PFSK-1 (cell line): ENCODE measurements around the gene DDX25.

Source experiments
- POLR2AphosphoS5 ChIP-seq: IDR thresholded peaks from 2 replicates; pipeline ENCODE4 v1.6.1; 2012; ENCODE audit warnings: low read depth, mild to moderate bottlenecking, control low read depth, low read length, moderate library complexity
- REST ChIP-seq, 2 experiments: IDR thresholded peaks; 2 replicates each; pipeline versions ENCODE4 v1.6.1 to v1.8.0; 2011 to 2012; ENCODE audit warnings: low read depth in 2 of 2, low read length in 2 of 2, control low read depth in 1 of 2, inconsistent platforms in 1 of 2, mild to moderate bottlenecking in 1 of 2, moderate library complexity in 1 of 2; ENCODE audit not compliant: insufficient read depth in 1 of 2
- SIN3A ChIP-seq: IDR thresholded peaks from 2 replicates; pipeline ENCODE4 v1.6.1; 2012; ENCODE audit warnings: mild to moderate bottlenecking, low read length, moderate library complexity, borderline replicate concordance; ENCODE audit not compliant: insufficient read depth
- TAF1 ChIP-seq: IDR thresholded peaks from 2 replicates; pipeline ENCODE4 v1.6.1; 2012; ENCODE audit warnings: low read length, control low read depth, borderline replicate concordance; ENCODE audit not compliant: insufficient read depth

GRCh38 chr11:125967515-125967914, 63.2 kb downstream of the DDX25 start:
- TF ChIP-seq SIN3A (no peak), POLR2AphosphoS5 (no peak), REST (IDR thresholded peaks at IDR 0.05; ENCODE audit: insufficient read depth in 1 of 2, low read depth in 2 of 2, low read length in 2 of 2) (no peak), TAF1 (no peak)
